ENCODE data around the gene PAM. TPM values are rescaled to one million over a fixed set of nuclear protein-coding genes. Genes with fewer than 3 reads are reported as not detected.

The PAM gene
- total RNA-seq, 1 experiment from 2014 or later = 131 TPM

DNA sequence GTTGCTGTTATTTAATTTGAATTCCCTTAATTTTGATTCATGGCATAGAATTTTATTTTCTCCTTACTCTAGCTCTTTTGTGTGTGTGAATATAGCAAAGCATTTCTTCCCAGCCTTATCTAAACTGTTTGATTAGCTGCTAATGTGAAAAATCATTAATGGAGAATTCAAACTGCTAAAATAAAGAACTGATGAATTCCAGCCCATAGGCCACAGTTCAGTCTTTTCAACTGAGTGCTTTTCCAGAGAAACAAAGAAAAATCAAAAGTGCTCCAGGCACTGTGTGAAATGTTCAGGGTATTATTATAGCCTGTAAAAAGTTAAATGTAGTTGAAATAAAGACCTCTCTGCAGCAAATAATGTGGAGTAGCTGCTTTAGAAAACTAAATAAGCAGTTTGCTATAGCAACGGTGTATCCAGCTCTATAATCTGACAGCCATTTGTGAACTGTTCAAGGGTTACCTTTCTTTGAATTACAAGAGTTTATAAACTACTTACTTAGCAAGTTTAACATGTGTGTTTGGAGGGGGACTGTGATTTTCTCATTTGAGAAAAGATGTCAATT lies 241.0 kb downstream of the PAM start:
- TF ChIP-seq TCF7L2 (IDR thresholded peaks at IDR 0.05; ENCODE audit: low read depth, low read length) (no peak), SIN3A (IDR thresholded peaks at IDR 0.05; ENCODE audit: borderline replicate concordance, insufficient read depth, low read depth, low read length) (no peak), POLR2AphosphoS5 (IDR thresholded peaks at IDR 0.05; ENCODE audit: low read depth, low read length) (no peak)
- TF ChIP-seq, protein P1, sequence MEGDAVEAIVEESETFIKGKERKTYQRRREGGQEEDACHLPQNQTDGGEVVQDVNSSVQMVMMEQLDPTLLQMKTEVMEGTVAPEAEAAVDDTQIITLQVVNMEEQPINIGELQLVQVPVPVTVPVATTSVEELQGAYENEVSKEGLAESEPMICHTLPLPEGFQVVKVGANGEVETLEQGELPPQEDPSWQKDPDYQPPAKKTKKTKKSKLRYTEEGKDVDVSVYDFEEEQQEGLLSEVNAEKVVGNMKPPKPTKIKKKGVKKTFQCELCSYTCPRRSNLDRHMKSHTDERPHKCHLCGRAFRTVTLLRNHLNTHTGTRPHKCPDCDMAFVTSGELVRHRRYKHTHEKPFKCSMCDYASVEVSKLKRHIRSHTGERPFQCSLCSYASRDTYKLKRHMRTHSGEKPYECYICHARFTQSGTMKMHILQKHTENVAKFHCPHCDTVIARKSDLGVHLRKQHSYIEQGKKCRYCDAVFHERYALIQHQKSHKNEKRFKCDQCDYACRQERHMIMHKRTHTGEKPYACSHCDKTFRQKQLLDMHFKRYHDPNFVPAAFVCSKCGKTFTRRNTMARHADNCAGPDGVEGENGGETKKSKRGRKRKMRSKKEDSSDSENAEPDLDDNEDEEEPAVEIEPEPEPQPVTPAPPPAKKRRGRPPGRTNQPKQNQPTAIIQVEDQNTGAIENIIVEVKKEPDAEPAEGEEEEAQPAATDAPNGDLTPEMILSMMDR (IDR thresholded peaks at IDR 0.05) = no peak
- TF ChIP-seq, protein P2, sequence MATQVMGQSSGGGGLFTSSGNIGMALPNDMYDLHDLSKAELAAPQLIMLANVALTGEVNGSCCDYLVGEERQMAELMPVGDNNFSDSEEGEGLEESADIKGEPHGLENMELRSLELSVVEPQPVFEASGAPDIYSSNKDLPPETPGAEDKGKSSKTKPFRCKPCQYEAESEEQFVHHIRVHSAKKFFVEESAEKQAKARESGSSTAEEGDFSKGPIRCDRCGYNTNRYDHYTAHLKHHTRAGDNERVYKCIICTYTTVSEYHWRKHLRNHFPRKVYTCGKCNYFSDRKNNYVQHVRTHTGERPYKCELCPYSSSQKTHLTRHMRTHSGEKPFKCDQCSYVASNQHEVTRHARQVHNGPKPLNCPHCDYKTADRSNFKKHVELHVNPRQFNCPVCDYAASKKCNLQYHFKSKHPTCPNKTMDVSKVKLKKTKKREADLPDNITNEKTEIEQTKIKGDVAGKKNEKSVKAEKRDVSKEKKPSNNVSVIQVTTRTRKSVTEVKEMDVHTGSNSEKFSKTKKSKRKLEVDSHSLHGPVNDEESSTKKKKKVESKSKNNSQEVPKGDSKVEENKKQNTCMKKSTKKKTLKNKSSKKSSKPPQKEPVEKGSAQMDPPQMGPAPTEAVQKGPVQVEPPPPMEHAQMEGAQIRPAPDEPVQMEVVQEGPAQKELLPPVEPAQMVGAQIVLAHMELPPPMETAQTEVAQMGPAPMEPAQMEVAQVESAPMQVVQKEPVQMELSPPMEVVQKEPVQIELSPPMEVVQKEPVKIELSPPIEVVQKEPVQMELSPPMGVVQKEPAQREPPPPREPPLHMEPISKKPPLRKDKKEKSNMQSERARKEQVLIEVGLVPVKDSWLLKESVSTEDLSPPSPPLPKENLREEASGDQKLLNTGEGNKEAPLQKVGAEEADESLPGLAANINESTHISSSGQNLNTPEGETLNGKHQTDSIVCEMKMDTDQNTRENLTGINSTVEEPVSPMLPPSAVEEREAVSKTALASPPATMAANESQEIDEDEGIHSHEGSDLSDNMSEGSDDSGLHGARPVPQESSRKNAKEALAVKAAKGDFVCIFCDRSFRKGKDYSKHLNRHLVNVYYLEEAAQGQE (IDR thresholded peaks at IDR 0.05; ENCODE audit: insufficient read depth in 1 of 2, low read depth in 2 of 2, low read length in 1 of 2) = no peak
- no peaks in the 10 kb centered on the region for H3K27me3 ChIP-seq (ENCODE audit: control insufficient read depth, insufficient read depth, low read length)
- in situ Hi-C loops (cut with HindIII; ENCODE audit: low pct_unique_long_range_greater_than_20kb, low sequenced_read_pairs) = no loop called here
- intact Hi-C loops (cut with micrococcal nuclease; ENCODE audit: unreplicated experiment) = no loop called here
- ChIA-PET CTCF (no interaction called here), POLR2A (no interaction called here)
- H3K4me3 ChIP-seq (ENCODE audit: low read depth in 2 of 2, low read length in 2 of 2) = no peak overlapping the region
- H3K4me1 ChIP-seq (ENCODE audit: control insufficient read depth, insufficient read depth, low read length) = no peaks in the 10 kb centered on the region
- DNase-seq (ENCODE audit: low read depth, low spot score) (no peak), ATAC-seq (no peak)
- H3K27ac ChIP-seq (ENCODE audit: low read length) = no peak overlapping the region
- no TSS peak for BruUV-seq (replicated peaks)
- no peaks in the 10 kb centered on the region for H3K9me3 ChIP-seq (ENCODE audit: control insufficient read depth, insufficient read depth, low read depth, low read length)
- no peaks in the 10 kb centered on the region for H3K36me3 ChIP-seq (ENCODE audit: control insufficient read depth, insufficient read depth, low read length)

DNA sequence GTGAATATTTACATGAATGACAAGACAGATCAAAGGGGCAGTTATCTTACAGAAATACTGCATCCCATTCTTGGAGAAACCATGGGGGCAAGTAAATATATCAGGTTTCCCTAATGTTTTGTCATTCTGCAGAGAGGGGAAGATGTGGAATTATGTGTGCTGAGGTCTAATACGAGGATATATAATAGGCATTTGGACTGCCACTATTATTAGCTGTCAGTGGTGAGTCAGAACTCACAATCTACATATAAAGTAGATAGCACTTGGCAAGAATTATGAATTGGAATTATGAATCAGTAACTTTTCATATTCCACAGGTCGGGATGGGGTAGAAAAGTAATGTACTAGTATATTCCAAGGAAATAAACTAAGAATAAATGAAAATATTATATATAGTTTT lies 243.1 kb downstream of the PAM start:
- Histone ChIP-seq H3K27me3 (ENCODE audit: control insufficient read depth, insufficient read depth, low read length) (no peaks in the 10 kb centered on the region), H3K9me3 (ENCODE audit: control insufficient read depth, insufficient read depth, low read depth, low read length) (no peaks in the 10 kb centered on the region), H3K36me3 (ENCODE audit: control insufficient read depth, insufficient read depth, low read length) (no peaks in the 10 kb centered on the region), H3K4me3 (ENCODE audit: low read depth in 2 of 2, low read length in 2 of 2) (no peak overlapping the region), H3K27ac (ENCODE audit: low read length) (no peak overlapping the region), H3K4me1 (ENCODE audit: control insufficient read depth, insufficient read depth, low read length) (no peaks in the 10 kb centered on the region)
- no peak for ATAC-seq
- CTCF ChIA-PET = no interaction called here
- BruUV-seq (replicated peaks) = no TSS peak
- DNase-seq (ENCODE audit: low read depth, low spot score) = no peak
- in situ Hi-C loops (cut with HindIII; ENCODE audit: low pct_unique_long_range_greater_than_20kb, low sequenced_read_pairs) (no loop called here), intact Hi-C loops (cut with micrococcal nuclease; ENCODE audit: unreplicated experiment) (no loop called here)
- no peak for TF ChIP-seq SIN3A (IDR thresholded peaks at IDR 0.05; ENCODE audit: borderline replicate concordance, insufficient read depth, low read depth, low read length)
- TF ChIP-seq, protein P1 (IDR thresholded peaks at IDR 0.05) = no peak
- TF ChIP-seq TCF7L2 (IDR thresholded peaks at IDR 0.05; ENCODE audit: low read depth, low read length) = no peak
- TF ChIP-seq, protein P2 (IDR thresholded peaks at IDR 0.05; ENCODE audit: insufficient read depth in 1 of 2, low read depth in 2 of 2, low read length in 1 of 2) = no peak
- no peak for TF ChIP-seq POLR2AphosphoS5 (IDR thresholded peaks at IDR 0.05; ENCODE audit: low read depth, low read length)
- POLR2A ChIA-PET = no interaction called here

Measured in Panc1 (cell line).